Coronary artery (tissue), 2 donors: ENCODE results near the gene IFITM1.

ENCODE experiments used
- DNase-seq: peaks from one replicate; pipeline ENCODE4 v3.0.0-alpha.2; 2017; ENCODE audit warnings: low spot score
- H3K27ac ChIP-seq, 2 donors: fragments of 200-600 bp; sonication (generic); one replicate each; pipeline ENCODE4 v1.5.1; 2016 to 2019
- H3K4me3 ChIP-seq: fragments of 200-600 bp; sonication (generic); 2 replicates; pipeline ENCODE4 v1.5.1; 2016; ENCODE audit warnings: mild to moderate bottlenecking, moderate library complexity
- TF ChIP-seq, protein P1 (sequence below): fragments of 200-600 bp; sonication (generic); IDR thresholded peaks from one replicate; pipeline ENCODE4 v1.5.1; 2019; ENCODE audit warnings: antibody characterized with exemption

The IFITM1 gene

DNA sequence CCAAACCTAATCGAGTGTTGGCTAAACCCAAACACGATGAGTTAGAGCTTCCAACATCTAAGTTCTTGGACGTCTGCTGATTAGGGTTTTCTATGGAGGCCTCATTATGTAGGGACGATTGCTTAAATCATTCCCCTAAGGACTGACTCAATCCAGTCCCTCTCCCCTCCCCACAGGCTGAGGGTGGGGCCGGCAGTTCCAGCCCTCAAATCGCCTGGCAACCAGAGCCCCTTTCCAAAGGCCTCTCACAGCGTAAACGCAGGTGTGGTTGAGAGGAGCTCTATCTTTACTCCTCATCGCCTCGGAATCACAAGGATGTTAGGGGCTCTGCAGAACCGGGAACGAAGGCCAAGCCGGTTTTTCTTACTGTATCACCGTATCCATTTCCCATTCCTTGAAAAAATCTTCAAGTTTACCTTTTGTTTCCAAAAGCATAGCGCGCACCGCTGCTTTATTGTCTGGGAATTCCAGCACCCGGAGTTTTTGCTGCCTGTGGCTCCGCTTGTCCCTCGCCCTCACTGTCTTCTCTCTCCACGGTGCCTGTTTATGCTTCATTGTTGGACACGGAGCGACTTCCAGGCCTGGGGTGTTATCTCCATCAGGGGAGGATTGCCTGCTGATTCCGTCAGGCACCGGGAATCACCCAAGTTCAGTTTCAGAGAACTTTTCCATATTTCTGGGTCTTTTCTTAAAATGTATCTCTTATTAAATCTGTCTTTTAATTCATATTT, 20.6 kb downstream of the IFITM1 start:
- peak overlapping the region in 1 of 2 donors; percentile 47 for H3K27ac ChIP-seq
- no peak for DNase-seq
- no peak overlapping the region for H3K4me3 ChIP-seq
- TF ChIP-seq, protein P1, sequence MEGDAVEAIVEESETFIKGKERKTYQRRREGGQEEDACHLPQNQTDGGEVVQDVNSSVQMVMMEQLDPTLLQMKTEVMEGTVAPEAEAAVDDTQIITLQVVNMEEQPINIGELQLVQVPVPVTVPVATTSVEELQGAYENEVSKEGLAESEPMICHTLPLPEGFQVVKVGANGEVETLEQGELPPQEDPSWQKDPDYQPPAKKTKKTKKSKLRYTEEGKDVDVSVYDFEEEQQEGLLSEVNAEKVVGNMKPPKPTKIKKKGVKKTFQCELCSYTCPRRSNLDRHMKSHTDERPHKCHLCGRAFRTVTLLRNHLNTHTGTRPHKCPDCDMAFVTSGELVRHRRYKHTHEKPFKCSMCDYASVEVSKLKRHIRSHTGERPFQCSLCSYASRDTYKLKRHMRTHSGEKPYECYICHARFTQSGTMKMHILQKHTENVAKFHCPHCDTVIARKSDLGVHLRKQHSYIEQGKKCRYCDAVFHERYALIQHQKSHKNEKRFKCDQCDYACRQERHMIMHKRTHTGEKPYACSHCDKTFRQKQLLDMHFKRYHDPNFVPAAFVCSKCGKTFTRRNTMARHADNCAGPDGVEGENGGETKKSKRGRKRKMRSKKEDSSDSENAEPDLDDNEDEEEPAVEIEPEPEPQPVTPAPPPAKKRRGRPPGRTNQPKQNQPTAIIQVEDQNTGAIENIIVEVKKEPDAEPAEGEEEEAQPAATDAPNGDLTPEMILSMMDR = no peak

DNA sequence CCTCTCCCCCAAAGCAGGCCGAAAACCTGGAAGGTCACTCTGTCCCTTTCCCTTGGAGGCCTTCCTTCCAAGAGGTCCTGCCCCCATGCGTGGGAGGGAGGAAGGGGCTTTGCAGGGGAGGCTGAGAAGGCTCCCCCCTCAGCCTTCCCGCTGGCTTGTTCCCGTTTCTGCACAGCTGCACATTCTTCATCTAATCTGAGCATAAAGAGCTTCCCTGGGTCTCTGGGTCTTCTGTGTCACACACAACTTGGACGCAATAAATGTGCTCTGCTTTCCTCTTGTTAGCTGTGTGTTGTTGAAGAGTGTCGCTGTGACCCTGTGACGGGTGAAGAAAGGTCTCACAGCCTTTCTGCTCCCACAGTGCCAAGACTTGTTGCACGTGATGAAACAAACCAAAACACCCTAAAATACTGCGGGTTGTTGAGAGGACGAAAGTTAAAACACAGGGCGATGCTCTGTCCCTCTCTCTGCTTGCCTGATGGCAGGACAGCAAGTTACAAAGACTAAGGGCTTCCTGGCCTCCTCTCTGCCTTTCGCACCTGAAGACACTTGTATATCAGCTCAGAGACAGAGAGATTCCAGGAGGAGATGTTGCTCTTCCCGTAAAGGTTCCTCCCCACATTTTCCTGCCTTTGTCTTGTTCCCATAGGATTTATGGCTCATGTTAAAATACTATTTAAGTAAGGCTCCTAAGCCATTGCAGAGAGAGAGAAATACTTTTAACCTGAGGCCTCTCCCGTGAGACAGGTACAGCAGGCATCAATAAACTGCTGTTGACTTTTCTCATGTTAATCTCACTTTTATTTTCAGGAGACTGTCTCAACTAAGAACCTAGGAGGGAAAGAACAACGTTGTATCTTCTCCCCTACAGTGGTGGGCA, 22.2 kb downstream of the IFITM1 start:
- TF ChIP-seq, protein P1 = no peak
- peak; percentile 46 for DNase-seq
- Histone ChIP-seq H3K4me3 (no peak overlapping the region), H3K27ac (peak overlapping the region; percentile 4 to 68)

DNA sequence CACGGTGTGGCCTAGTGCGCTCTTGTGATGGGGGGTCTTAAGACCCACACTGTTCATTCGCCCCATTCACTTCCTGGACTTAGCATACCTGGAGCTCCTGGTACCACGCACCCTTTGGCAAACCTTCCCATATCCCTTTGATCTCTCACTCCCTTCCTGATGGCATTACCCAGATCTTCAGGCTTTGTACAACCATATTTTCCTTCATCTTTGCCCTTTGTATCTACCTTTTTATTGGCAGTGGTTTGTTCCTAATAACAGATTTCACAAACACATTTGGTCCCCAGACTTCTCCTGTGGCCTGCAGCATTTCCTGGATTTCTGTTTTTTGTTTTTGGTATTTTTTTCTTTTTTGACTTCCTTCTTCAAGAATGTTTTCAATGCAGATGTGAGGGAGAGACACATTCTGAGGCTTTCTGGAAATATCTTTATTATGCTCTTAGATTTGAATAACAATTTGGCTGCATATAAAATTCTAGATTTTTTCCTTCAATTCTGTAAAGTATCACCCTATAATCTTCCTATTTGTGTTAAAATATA, 22.9 kb downstream of the IFITM1 start:
- TF ChIP-seq, protein P1 = no peak
- Histone ChIP-seq H3K4me3 (no peak overlapping the region), H3K27ac (peak overlapping the region; percentile 4 to 68)
- DNase-seq = no peak

DNA sequence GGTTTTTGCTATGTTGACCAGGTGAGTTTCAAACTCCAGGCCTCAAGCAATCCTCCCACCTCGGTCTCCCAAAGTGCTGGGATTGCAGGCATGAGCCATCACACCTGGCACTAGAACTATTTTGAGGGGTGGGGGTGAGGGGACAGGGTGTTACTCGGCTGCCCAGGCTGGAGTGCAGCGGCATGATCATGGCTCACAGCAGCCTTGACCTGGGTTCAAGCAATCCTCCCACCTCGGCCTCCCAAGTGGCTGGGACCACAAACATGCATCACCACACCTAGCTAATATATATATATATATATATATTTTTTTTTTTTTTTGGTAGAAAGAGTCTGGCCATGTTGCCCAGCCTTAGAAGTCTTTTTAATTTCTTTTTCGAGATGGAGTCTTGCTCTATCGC, 23.9 kb downstream of the IFITM1 start:
- Histone ChIP-seq H3K27ac (no peak overlapping the region), H3K4me3 (no peak overlapping the region)
- no peak for DNase-seq
- TF ChIP-seq, protein P1 = no peak

DNA sequence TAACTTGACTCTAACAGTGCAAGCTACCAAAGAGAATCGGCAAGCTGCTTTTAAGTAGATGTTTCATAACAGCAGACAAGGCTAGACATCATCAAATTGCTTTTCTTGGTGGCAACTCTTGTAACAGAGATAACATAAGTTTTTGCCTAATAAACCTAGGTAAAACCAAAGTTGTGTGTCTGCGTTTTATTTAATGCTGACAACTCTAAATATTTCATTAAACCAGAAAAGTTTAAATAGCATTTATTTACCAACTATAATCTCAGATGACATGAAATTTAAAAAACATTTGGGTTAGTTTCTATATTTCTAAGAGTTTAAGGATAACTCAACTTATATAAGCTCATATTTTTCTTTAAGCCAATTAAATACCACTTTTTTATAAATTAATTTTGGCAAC, 26.1 kb downstream of the IFITM1 start:
- DNase-seq = no peak
- H3K27ac ChIP-seq = no peak overlapping the region
- no peak overlapping the region for H3K4me3 ChIP-seq
- TF ChIP-seq, protein P1 = no peak

DNA sequence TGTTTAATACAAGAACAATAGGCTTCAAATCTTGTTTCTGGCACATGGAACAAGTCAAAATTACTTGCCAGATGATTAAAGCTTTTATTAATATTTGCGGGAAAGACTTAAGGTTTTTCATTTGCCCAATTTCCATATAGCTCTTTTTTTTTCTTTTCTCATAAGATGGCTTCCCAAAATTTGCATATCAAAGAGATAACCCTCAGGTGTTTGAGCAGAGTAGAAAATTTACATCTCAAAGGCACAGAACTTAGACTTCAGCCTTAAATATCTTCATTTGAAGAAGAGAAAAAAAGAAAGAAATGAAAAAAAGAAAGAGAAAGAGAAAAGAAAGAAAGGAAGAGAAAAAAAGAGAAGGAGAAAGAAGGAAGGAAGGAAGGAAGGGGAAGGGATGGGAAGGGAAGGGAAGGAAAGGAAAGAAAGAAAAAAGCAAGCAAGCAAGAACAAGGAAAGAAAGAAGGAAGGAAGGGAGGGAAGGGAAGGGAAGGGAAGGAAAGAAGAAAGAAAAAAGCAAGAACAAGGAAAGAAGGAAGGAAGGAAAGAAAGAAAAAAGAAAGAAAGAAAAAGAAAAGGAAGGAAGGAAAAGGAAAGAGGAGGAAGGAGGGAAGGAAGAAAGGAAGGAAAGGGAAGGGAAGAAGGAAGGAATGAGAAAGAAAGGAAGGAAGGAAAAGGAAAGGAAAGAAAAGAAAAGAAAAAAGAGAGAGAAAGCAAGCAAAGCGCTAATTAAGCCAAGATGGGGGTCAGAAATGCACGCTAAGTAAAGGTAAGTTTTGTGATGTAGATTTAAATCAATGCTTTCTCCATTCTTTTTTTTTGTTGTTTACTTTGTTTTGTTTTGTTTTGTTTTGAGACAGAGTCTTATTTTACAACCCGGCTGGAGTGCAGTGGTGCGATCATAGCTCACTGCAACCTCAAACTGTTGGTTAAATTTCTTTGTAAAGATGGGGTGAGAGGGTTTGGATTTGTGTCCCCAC, 27.0 kb downstream of the IFITM1 start:
- TF ChIP-seq, protein P1 = no peak
- H3K27ac ChIP-seq = peak overlapping the region in 1 of 2 donors; percentile 32
- no peak for DNase-seq
- H3K4me3 ChIP-seq = no peak overlapping the region
